ENCODE data around the gene CHN2.

Gene CHN2

GRCh38 chr7:29444267-29444666 is 249.7 kb downstream of the CHN2 start:
- FAIRE-seq (no peak), DNase-seq (ENCODE audit: insufficient read length, low spot score) (no peak)
- no peak for TF ChIP-seq POLR2A (IDR thresholded peaks at IDR 0.05; ENCODE audit: low read depth, low read length)

- FAIRE-seq: no peak
- TF ChIP-seq POLR2A (IDR thresholded peaks at IDR 0.05; ENCODE audit: low read depth, low read length): no peak
- DNase-seq (ENCODE audit: insufficient read length, low spot score): no peak
These were observed 251.2 kb downstream of the CHN2 start for GRCh38 chr7:29445736-29446135.

DNA sequence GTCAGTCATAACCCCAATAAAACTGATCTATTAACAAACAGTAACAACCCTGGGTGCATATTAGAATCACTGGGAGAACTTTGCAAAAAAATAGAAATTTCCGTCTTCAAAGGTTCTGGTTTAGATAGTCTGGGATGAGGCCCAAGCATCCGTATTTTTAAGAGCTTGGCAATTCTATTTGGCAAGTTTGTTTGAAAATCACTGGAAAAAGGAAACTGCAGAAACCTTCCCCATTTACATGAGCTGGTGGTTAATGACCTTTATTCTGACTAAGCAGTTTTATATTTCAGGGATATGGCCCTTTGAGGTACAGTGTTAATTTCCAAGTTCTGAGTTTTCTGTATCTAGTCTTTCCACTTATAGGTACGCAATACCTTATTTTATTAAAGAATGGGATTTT is 253.3 kb downstream of the CHN2 start:
- no peak for DNase-seq (ENCODE audit: insufficient read length, low spot score)
- FAIRE-seq: no peak
- TF ChIP-seq POLR2A (IDR thresholded peaks at IDR 0.05; ENCODE audit: low read depth, low read length): no peak

DNA sequence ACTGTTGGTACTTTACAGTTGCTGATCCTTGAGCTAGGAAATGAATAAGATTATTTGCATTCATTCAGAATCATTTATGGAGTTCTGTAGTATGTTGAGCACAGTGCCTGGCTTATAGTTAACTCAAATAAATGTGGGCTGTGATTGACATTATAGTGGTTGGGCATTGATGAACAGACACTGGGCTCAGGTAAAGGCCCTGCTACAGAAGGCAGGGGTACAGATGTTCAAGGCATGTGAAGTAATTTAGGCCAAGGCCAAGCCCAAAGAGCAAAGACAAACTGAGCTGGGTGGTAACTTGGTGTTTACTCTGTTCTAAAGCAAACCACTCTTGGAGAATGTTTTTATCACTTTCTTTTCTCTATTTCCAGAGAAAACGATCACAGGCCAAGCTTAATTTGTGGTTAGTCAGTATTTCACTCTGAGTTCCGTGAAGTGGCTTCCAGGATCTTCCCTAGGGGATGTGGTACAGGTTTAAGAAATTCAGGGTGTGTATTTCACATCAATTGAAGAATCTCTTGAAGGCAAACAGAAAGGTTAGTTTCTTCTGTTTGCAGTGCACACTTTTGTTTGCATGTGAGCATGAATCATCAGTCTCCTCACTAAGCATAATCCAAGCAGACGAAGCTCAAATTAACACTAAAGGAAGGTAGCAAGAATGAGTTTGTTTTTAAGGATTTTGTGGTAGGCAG is 255.1 kb downstream of the CHN2 start:
- FAIRE-seq (no peak), DNase-seq (ENCODE audit: insufficient read length, low spot score) (no peak)
- TF ChIP-seq POLR2A (IDR thresholded peaks at IDR 0.05; ENCODE audit: low read depth, low read length): no peak

DNA sequence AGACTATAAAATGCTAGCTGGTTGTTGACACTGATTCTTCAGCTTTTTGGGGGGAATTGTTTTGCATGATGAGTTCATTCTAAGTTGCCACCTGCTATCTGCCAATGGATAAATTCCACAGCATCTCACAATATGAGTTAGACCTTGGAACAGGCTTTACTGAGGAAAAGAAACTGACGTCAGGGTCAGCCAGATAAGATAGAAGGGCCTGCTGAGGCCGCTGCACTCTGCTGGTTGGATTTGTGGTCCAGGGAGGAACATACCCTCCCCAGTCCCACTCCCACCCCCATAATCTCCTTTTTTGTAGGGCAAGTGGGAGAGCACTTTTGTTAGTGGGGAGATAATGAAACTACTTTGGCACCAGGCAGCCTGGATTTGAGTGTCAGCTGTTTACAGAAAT is 258.4 kb downstream of the CHN2 start:
- DNase-seq (ENCODE audit: insufficient read length, low spot score) (no peak), FAIRE-seq (no peak)
- no peak for TF ChIP-seq POLR2A (IDR thresholded peaks at IDR 0.05; ENCODE audit: low read depth, low read length)

GRCh38 chr7:29454464-29454863 is 259.9 kb downstream of the CHN2 start:
- no peak for TF ChIP-seq POLR2A (IDR thresholded peaks at IDR 0.05; ENCODE audit: low read depth, low read length)
- DNase-seq (ENCODE audit: insufficient read length, low spot score) (no peak), FAIRE-seq (no peak)

GRCh38 chr7:29454899-29455451 is 260.4 kb downstream of the CHN2 start:
- DNase-seq (ENCODE audit: insufficient read length, low spot score) (no peak), FAIRE-seq (no peak)
- TF ChIP-seq POLR2A (IDR thresholded peaks at IDR 0.05; ENCODE audit: low read depth, low read length): no peak

- TF ChIP-seq POLR2A (IDR thresholded peaks at IDR 0.05; ENCODE audit: low read depth, low read length): no peak
- FAIRE-seq (no peak), DNase-seq (ENCODE audit: insufficient read length, low spot score) (no peak)
These were observed 262.6 kb downstream of the CHN2 start for GRCh38 chr7:29457141-29457561.

DNA sequence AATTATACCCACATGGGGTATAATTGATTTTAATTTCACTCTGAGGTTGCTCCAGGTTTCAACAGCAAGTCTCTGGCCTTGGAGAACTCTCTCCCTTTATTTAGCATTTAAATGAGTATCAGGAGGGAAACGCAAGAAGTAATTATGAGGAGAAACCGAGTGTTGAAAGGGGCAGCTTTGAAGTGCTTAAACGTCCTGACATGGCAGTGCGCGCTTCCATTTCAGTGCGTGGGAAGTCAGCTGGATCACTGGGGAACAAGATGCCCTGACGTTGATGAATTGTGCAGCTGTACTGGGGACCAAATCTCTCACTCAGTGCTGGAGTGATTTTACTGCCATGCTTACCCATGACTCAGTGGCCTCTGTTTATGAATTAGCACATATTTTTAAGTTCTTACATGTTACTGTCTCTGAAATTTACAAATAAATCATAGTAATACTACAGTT is 263.0 kb downstream of the CHN2 start:
- no peak for TF ChIP-seq POLR2A (IDR thresholded peaks at IDR 0.05; ENCODE audit: low read depth, low read length)
- FAIRE-seq: no peak
- no peak for DNase-seq (ENCODE audit: insufficient read length, low spot score)

DNA sequence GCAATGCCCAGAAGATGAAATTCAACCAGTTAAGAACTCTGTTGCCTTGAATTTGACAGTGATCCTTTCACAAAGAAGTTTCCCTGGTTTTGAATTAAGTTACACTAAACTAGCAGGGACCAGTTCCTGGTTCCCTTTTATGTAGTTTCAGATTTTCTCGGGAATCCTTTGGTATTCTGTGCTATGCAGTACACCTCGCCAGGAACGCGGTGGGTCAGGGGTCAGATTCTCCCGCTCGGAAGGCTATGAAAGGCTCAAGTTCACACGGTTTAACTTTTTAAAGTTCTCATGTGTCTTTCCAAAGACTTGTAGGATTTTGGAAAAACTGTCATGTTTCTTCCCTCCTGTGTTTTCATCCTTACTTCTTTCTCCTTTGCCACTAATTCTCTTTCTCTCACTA is 264.4 kb downstream of the CHN2 start:
- FAIRE-seq: no peak
- TF ChIP-seq POLR2A (IDR thresholded peaks at IDR 0.05; ENCODE audit: low read depth, low read length): no peak
- DNase-seq (ENCODE audit: insufficient read length, low spot score): no peak

- no peak for TF ChIP-seq POLR2A (IDR thresholded peaks at IDR 0.05; ENCODE audit: low read depth, low read length)
- FAIRE-seq: no peak
- DNase-seq (ENCODE audit: insufficient read length, low spot score): no peak
These were observed 265.0 kb downstream of the CHN2 start for GRCh38 chr7:29459589-29459988.

DNA sequence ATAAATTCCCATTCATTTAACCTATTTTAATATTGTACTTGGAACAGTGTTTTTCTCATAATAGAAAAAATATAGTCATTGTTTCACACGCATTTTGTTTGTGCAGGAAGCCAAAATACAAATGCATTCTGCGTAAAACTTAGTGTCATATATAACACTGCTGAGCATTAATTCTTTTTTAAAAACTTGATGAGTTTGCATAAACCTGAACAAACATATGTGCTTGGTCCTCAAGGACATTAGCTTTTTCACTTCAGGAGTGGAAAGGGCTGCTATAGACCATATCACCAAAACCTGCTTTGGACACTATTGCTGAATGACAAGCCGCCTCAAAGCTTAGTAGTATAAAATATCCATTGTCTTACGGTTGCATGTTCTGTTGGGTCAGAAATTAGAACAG is 267.4 kb downstream of the CHN2 start:
- FAIRE-seq (no peak), DNase-seq (ENCODE audit: insufficient read length, low spot score) (no peak)
- no peak for TF ChIP-seq POLR2A (IDR thresholded peaks at IDR 0.05; ENCODE audit: low read depth, low read length)

- DNase-seq (ENCODE audit: insufficient read length, low spot score): no peak
- no peak for TF ChIP-seq POLR2A (IDR thresholded peaks at IDR 0.05; ENCODE audit: low read depth, low read length)
- no peak for FAIRE-seq
These were observed 269.1 kb downstream of the CHN2 start for GRCh38 chr7:29463504-29464158.

- no peak for FAIRE-seq
- no peak for TF ChIP-seq POLR2A (IDR thresholded peaks at IDR 0.05; ENCODE audit: low read depth, low read length)
- no peak for DNase-seq (ENCODE audit: insufficient read length, low spot score)
These were observed 270.2 kb downstream of the CHN2 start for GRCh38 chr7:29464753-29465152.
